ENCODE results near the gene LYPD6. TPM values are rescaled to one million over a fixed set of nuclear protein-coding genes. Genes with fewer than 3 reads are reported as not detected.

LYPD6 gene
- polyA plus RNA-seq, 1 donor, result 5.4 TPM

DNA sequence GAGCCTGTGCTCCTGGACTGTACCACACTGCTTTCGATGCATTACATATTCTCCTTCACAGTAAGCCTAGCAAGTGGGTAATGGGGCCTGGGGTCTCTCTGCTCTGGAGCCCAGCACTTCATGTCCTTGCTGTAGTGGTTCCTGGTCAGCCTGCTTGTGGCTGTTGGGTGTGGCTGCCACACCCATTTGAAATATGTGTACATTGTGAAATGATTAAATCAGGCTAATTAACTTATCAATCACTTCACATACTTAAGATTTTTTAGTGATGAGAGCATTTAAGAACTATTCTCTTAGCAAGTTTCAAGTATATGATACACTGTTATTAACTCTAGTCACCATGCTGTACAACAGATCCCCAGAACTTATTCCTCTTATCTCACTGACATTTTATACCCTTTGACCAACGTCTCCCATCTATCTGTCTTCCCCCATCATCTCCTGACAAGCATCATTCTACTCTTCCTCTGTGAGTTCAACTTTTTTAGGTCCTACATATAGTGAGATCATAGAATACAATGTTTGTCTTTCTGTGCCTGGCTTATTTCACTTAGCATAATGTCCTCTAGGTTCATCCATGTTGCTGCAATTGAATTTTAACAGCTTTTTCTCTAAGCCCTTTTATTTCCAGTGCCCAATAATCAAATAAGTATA lies 92.1 kb downstream of the LYPD6 start:
- DNase-seq, result peak; percentile 73 to 85
- Histone ChIP-seq H3K27ac (ENCODE audit: low read length) (peak overlapping the region; percentile 84), H3K9me3 (ENCODE audit: control insufficient read depth, low read depth, low read length) (no peaks in the 10 kb centered on the region), H3K36me3 (ENCODE audit: control insufficient read depth, insufficient read depth, low read length) (no peaks in the 10 kb centered on the region), H3K4me1 (ENCODE audit: control insufficient read depth, insufficient read depth, low read length) (peaks cover 45% of the 10 kb centered on the region), H3K4me3 (ENCODE audit: low read length) (no peak overlapping the region), H3K27me3 (ENCODE audit: control insufficient read depth, insufficient read depth, low read length) (no peaks in the 10 kb centered on the region)
- WGBS (ENCODE audit: insufficient coverage, low lambda C conversion rate), result no CpG with 5 or more reads among the region's 2 CpGs

DNA sequence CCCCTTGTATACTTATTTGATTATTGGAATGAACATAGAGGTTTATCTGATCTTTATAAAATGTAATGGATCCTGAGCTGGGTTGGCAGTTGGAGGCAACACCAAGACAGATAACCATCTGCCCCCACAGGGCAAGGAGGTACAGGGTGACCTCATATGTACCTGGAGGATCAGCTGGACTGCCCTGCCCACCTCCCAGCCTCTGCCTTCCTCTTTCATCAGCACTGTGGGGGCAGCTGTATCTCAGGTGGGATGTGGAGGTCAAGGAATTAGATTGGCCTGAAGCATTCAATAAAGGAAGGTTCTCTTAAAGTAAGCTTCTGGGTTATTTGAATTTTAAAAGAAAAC lies 92.6 kb downstream of the LYPD6 start:
- H3K36me3 ChIP-seq (ENCODE audit: control insufficient read depth, insufficient read depth, low read length), result no peaks in the 10 kb centered on the region
- H3K27ac ChIP-seq (ENCODE audit: low read length), result peak overlapping the region; percentile 84

DNA sequence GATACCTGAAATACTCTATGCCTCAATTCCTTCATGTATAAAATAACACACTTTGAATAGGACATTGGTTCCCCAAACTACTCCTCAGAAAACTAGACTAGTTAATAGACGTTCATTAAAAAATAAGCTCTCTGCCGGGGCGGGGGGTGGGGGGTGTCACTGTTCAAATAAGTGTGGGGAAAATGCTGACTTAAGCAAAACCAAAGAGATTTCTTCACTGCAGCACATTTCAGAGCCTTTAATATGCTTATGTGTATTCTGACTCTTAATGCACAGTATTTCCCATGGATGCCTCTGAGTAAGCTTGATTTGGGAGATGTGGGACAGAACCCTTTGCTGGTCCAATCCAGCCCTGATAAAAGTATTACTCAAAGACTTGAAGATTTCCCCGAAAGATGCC lies 93.2 kb downstream of the LYPD6 start:
- DNase-seq, result no peak
- Histone ChIP-seq H3K4me1 (ENCODE audit: control insufficient read depth, insufficient read depth, low read length) (peaks cover 42% of the 10 kb centered on the region), H3K9me3 (ENCODE audit: control insufficient read depth, low read depth, low read length) (no peaks in the 10 kb centered on the region), H3K27ac (ENCODE audit: low read length) (no peak overlapping the region), H3K4me3 (ENCODE audit: low read length) (no peak overlapping the region), H3K27me3 (ENCODE audit: control insufficient read depth, insufficient read depth, low read length) (no peaks in the 10 kb centered on the region), H3K36me3 (ENCODE audit: control insufficient read depth, insufficient read depth, low read length) (no peaks in the 10 kb centered on the region)
- 88% methylated on average over 3 of the region's 4 CpGs for whole genome bisulfite sequencing (ENCODE audit: insufficient coverage, low lambda C conversion rate)

More for the DNA sequence above, 92.6 kb downstream of the LYPD6 start:
- peak in 1 of 2 donors; percentile 29 for DNase-seq
- no peak overlapping the region for H3K4me3 ChIP-seq (ENCODE audit: low read length)
- H3K27me3 ChIP-seq (ENCODE audit: control insufficient read depth, insufficient read depth, low read length), result no peaks in the 10 kb centered on the region
- H3K4me1 ChIP-seq (ENCODE audit: control insufficient read depth, insufficient read depth, low read length), result peaks cover 45% of the 10 kb centered on the region
- no peaks in the 10 kb centered on the region for H3K9me3 ChIP-seq (ENCODE audit: control insufficient read depth, low read depth, low read length)

DNA sequence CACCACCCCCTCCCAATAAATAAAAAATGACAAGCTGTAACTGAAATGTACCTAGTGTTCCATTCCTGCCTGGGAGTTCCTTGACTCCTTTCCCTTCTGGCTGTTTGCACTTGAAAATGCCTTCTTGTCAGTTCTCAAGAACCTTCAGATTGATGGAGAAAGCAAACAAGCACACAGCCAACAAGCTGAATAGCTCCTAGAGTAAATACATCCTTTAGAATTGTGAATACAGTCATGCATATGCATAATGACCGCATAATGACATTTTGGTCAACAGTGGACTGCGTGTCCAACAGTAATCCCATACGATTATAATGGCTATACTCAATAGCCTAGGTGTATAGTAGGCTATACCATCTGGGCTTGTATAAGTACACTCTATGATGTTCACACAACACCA lies 97.0 kb downstream of the LYPD6 start:
- no CpG with 5 or more reads among the region's 3 CpGs for WGBS (ENCODE audit: insufficient coverage, low lambda C conversion rate)

DNA sequence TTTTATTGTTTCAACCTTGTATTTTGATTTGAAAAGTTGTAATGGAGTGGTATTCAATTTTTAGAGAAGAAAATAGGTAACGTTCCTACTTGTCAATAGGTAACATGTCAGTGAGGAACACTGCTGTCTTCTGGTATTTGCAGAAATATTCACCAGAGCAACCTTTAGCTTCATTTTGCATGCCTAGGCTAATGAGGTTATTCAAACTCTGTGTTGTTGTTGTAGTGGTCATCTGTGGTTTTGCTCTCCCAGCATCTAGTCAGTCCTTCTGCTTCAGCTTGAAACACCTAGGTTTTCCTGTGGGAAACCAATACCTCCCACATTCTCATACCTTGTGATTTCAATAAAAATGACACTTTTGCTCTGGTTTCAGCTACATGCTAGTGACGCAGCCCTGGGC lies 98.4 kb downstream of the LYPD6 start:
- no peaks in the 10 kb centered on the region for H3K36me3 ChIP-seq (ENCODE audit: control insufficient read depth, insufficient read depth, low read length)
- H3K9me3 ChIP-seq (ENCODE audit: control insufficient read depth, low read depth, low read length), result no peaks in the 10 kb centered on the region
- WGBS (ENCODE audit: insufficient coverage, low lambda C conversion rate), result 100% methylated on average over 2 of the region's 2 CpGs
- no peaks in the 10 kb centered on the region for H3K27me3 ChIP-seq (ENCODE audit: control insufficient read depth, insufficient read depth, low read length)
- H3K4me1 ChIP-seq (ENCODE audit: control insufficient read depth, insufficient read depth, low read length), result no peaks in the 10 kb centered on the region
- no peak for DNase-seq
- H3K27ac ChIP-seq (ENCODE audit: low read length), result no peak overlapping the region
- H3K4me3 ChIP-seq (ENCODE audit: low read length), result no peak overlapping the region

More for the DNA sequence above, 97.0 kb downstream of the LYPD6 start:
- DNase-seq, result no peak
- peaks cover 8% of the 10 kb centered on the region for H3K4me1 ChIP-seq (ENCODE audit: control insufficient read depth, insufficient read depth, low read length)
- H3K27me3 ChIP-seq (ENCODE audit: control insufficient read depth, insufficient read depth, low read length), result no peaks in the 10 kb centered on the region
- H3K9me3 ChIP-seq (ENCODE audit: control insufficient read depth, low read depth, low read length), result no peaks in the 10 kb centered on the region
- no peak overlapping the region for H3K27ac ChIP-seq (ENCODE audit: low read length)
- H3K4me3 ChIP-seq (ENCODE audit: low read length), result no peak overlapping the region
- H3K36me3 ChIP-seq (ENCODE audit: control insufficient read depth, insufficient read depth, low read length), result no peaks in the 10 kb centered on the region

GRCh38 chr2:149430743-149431736 lies 100.7 kb downstream of the LYPD6 start:
- H3K36me3 ChIP-seq (ENCODE audit: control insufficient read depth, insufficient read depth, low read length), result no peaks in the 10 kb centered on the region
- DNase-seq, result peak; percentile 37 to 76
- 47% methylated on average over 4 of the region's 6 CpGs for WGBS (ENCODE audit: insufficient coverage, low lambda C conversion rate)
- no peaks in the 10 kb centered on the region for H3K4me1 ChIP-seq (ENCODE audit: control insufficient read depth, insufficient read depth, low read length)
- no peak overlapping the region for H3K27ac ChIP-seq (ENCODE audit: low read length)
- H3K9me3 ChIP-seq (ENCODE audit: control insufficient read depth, low read depth, low read length), result no peaks in the 10 kb centered on the region
- H3K27me3 ChIP-seq (ENCODE audit: control insufficient read depth, insufficient read depth, low read length), result no peaks in the 10 kb centered on the region
- no peak overlapping the region for H3K4me3 ChIP-seq (ENCODE audit: low read length)

- no peak overlapping the region for H3K4me3 ChIP-seq (ENCODE audit: low read length)
- no CpG with 5 or more reads among the region's 3 CpGs for WGBS (ENCODE audit: insufficient coverage, low lambda C conversion rate)
- H3K4me1 ChIP-seq (ENCODE audit: control insufficient read depth, insufficient read depth, low read length), result no peaks in the 10 kb centered on the region
- H3K36me3 ChIP-seq (ENCODE audit: control insufficient read depth, insufficient read depth, low read length), result no peaks in the 10 kb centered on the region
- H3K9me3 ChIP-seq (ENCODE audit: control insufficient read depth, low read depth, low read length), result no peaks in the 10 kb centered on the region
- H3K27ac ChIP-seq (ENCODE audit: low read length), result no peak overlapping the region
- H3K27me3 ChIP-seq (ENCODE audit: control insufficient read depth, insufficient read depth, low read length), result no peaks in the 10 kb centered on the region
- peak in 1 of 2 donors; percentile 13 for DNase-seq
Observed at GRCh38 chr2:149438330-149438960, 108.1 kb downstream of the LYPD6 start.

DNA sequence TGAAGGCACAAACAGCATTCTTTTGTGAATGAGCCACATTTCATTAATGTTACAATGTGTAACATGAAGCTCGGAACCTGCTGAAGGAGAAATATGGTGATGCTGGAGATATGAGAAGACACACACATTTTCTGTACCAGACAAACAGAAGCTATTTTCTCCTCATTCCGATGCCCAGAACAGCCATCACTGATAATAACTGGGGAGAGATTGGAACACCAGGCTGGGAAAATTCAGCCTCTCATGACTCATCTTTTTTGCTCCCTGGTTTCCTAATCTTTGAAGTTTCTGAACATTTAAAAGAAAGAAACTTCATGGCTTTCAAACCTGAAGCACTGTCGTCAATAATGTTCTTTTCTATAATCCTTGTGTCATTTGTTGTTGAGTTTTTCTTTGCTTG lies 110.9 kb downstream of the LYPD6 start:
- H3K4me3 ChIP-seq (ENCODE audit: low read length), result no peak overlapping the region
- H3K36me3 ChIP-seq (ENCODE audit: control insufficient read depth, insufficient read depth, low read length), result no peaks in the 10 kb centered on the region
- no peaks in the 10 kb centered on the region for H3K27me3 ChIP-seq (ENCODE audit: control insufficient read depth, insufficient read depth, low read length)
- H3K4me1 ChIP-seq (ENCODE audit: control insufficient read depth, insufficient read depth, low read length), result no peaks in the 10 kb centered on the region
- H3K27ac ChIP-seq (ENCODE audit: low read length), result no peak overlapping the region
- no peak for DNase-seq
- 100% methylated on average over 1 of the region's 3 CpGs for WGBS (ENCODE audit: insufficient coverage, low lambda C conversion rate)
- H3K9me3 ChIP-seq (ENCODE audit: control insufficient read depth, low read depth, low read length), result no peaks in the 10 kb centered on the region

GRCh38 chr2:149442346-149442745 lies 112.0 kb downstream of the LYPD6 start:
- H3K9me3 ChIP-seq (ENCODE audit: control insufficient read depth, low read depth, low read length), result no peaks in the 10 kb centered on the region
- no peaks in the 10 kb centered on the region for H3K36me3 ChIP-seq (ENCODE audit: control insufficient read depth, insufficient read depth, low read length)
- 100% methylated on average over 1 of the region's 4 CpGs for WGBS (ENCODE audit: insufficient coverage, low lambda C conversion rate)
- H3K4me3 ChIP-seq (ENCODE audit: low read length), result no peak overlapping the region
- H3K4me1 ChIP-seq (ENCODE audit: control insufficient read depth, insufficient read depth, low read length), result no peaks in the 10 kb centered on the region
- no peak for DNase-seq
- H3K27me3 ChIP-seq (ENCODE audit: control insufficient read depth, insufficient read depth, low read length), result no peaks in the 10 kb centered on the region
- H3K27ac ChIP-seq (ENCODE audit: low read length), result no peak overlapping the region

- WGBS (ENCODE audit: insufficient coverage, low lambda C conversion rate), result 83% methylated on average over 1 of the region's 2 CpGs
- DNase-seq, result no peak
Observed at GRCh38 chr2:149443150-149443549, 112.8 kb downstream of the LYPD6 start.

More at GRCh38 chr2:149443150-149443549, 112.8 kb downstream of the LYPD6 start:
- Histone ChIP-seq H3K27me3 (ENCODE audit: control insufficient read depth, insufficient read depth, low read length) (no peaks in the 10 kb centered on the region), H3K4me3 (ENCODE audit: low read length) (no peak overlapping the region), H3K27ac (ENCODE audit: low read length) (no peak overlapping the region), H3K4me1 (ENCODE audit: control insufficient read depth, insufficient read depth, low read length) (no peaks in the 10 kb centered on the region), H3K36me3 (ENCODE audit: control insufficient read depth, insufficient read depth, low read length) (no peaks in the 10 kb centered on the region), H3K9me3 (ENCODE audit: control insufficient read depth, low read depth, low read length) (no peaks in the 10 kb centered on the region)
